ENCODE measurements around the gene TSPAN13. TPM values are rescaled to one million over a fixed set of nuclear protein-coding genes. Genes with fewer than 3 reads are reported as not detected.

TSPAN13 gene
- total RNA-seq, 3 donors from 2014 or later = 10.2 to 73.8 (median 42.6) TPM

DNA sequence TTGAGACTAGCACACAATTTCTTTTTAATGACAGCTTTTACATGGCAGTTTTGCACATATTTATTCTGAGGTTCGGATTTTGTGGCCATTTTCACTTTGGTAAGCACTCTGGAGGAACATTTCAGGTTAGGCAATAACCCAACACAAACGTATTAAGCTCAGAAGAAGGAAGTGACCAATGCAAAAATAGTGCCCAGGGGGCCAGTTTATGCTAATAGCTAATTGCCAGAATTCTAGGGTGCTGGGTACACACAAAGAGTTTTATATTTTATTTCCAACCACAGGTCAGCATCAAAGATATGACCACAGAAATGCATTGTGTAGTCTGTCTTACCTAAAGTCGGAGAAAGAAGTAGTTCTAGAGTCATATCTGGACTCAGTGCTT lies 59.7 kb downstream of the TSPAN13 start:
- DNase-seq (ENCODE audit: low spot score in 2 of 2) = peak in 1 of 2 donors; percentile 32
- Histone ChIP-seq H3K36me3 (no peaks in the 10 kb centered on the region), H3K27me3 (no peaks in the 10 kb centered on the region), H3K4me3 (no peak overlapping the region), H3K9me3 (no peaks in the 10 kb centered on the region), H3K4me1 (no peaks in the 10 kb centered on the region), H3K27ac (peak overlapping the region in 1 of 2 donors; percentile 6)
- intact Hi-C loops (cut with DNase I; ENCODE audit: low total_unique reads) = no loop called here
- TF ChIP-seq POLR2AphosphoS5 (IDR thresholded peaks at IDR 0.05) = no peak
- no peak for TF ChIP-seq CTCF (IDR thresholded peaks at IDR 0.05)
- TF ChIP-seq POLR2A (IDR thresholded peaks at IDR 0.05) = no peak

- Histone ChIP-seq H3K4me1 (no peaks in the 10 kb centered on the region), H3K27me3 (no peaks in the 10 kb centered on the region), H3K36me3 (no peaks in the 10 kb centered on the region), H3K4me3 (no peak overlapping the region), H3K9me3 (no peaks in the 10 kb centered on the region), H3K27ac (no peak overlapping the region)
- no peak for TF ChIP-seq POLR2A (IDR thresholded peaks at IDR 0.05)
- TF ChIP-seq CTCF (IDR thresholded peaks at IDR 0.05) = no peak
- TF ChIP-seq POLR2AphosphoS5 (IDR thresholded peaks at IDR 0.05) = no peak
- DNase-seq (ENCODE audit: low spot score in 2 of 2) = no peak
- intact Hi-C loops (cut with DNase I; ENCODE audit: low total_unique reads) = no loop called here
Observed at GRCh38 chr7:16815001-16815400, 61.4 kb downstream of the TSPAN13 start.

GRCh38 chr7:16816824-16817223 lies 63.3 kb downstream of the TSPAN13 start:
- Histone ChIP-seq H3K4me3 (no peak overlapping the region), H3K9me3 (no peaks in the 10 kb centered on the region), H3K4me1 (no peaks in the 10 kb centered on the region), H3K27me3 (no peaks in the 10 kb centered on the region), H3K36me3 (no peaks in the 10 kb centered on the region), H3K27ac (no peak overlapping the region)
- TF ChIP-seq CTCF (IDR thresholded peaks at IDR 0.05) (no peak), POLR2A (IDR thresholded peaks at IDR 0.05) (no peak)
- intact Hi-C loops (cut with DNase I; ENCODE audit: low total_unique reads) = no loop called here
- no peak for DNase-seq (ENCODE audit: low spot score in 2 of 2)

- no peak for DNase-seq (ENCODE audit: low spot score in 2 of 2)
- no peak overlapping the region for H3K4me3 ChIP-seq
- no peaks in the 10 kb centered on the region for H3K9me3 ChIP-seq
- no peaks in the 10 kb centered on the region for H3K27me3 ChIP-seq
- H3K36me3 ChIP-seq = no peaks in the 10 kb centered on the region
- no peaks in the 10 kb centered on the region for H3K4me1 ChIP-seq
- H3K27ac ChIP-seq = no peak overlapping the region
- TF ChIP-seq POLR2A (IDR thresholded peaks at IDR 0.05) = no peak
- TF ChIP-seq CTCF (IDR thresholded peaks at IDR 0.05) = no peak
- TF ChIP-seq POLR2AphosphoS5 (IDR thresholded peaks at IDR 0.05) = no peak
- intact Hi-C loops (cut with DNase I; ENCODE audit: low total_unique reads) = no loop called here
Observed at GRCh38 chr7:16817536-16817935, 64.0 kb downstream of the TSPAN13 start.

DNA sequence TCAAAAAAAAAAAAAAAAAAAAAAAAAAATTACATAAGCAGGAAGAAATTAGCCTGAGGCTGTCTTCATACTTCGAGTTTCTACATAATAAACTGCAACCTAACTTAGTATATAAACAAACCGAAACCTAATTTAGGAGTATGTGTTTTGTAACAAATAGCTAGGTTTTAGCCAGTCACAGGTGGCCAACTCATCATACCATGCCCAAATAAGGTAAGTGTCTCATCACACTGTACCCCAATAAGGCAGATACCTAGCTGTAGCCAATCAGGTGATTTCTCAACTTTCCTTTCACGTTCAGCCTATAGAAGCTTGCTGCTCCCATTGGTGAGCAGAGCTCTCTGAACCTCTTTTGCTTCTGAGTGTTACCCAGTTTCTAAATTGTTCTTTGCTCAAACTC lies 65.2 kb downstream of the TSPAN13 start:
- Histone ChIP-seq H3K4me3 (no peak overlapping the region), H3K27me3 (no peaks in the 10 kb centered on the region), H3K36me3 (no peaks in the 10 kb centered on the region), H3K9me3 (no peaks in the 10 kb centered on the region), H3K4me1 (no peaks in the 10 kb centered on the region), H3K27ac (no peak overlapping the region)
- intact Hi-C loops (cut with DNase I; ENCODE audit: low total_unique reads) = no loop called here
- TF ChIP-seq CTCF (IDR thresholded peaks at IDR 0.05) (no peak), POLR2AphosphoS5 (IDR thresholded peaks at IDR 0.05) (no peak), POLR2A (IDR thresholded peaks at IDR 0.05) (no peak)
- DNase-seq (ENCODE audit: low spot score in 2 of 2) = no peak
